Aorta (tissue), 5 donors: Measurements from ENCODE around the gene SPDYE1. TPM values are rescaled to one million over a fixed set of nuclear protein-coding genes. Genes with fewer than 3 reads are reported as not detected.
"Not testable (repeated sequence)": the region's sequence is repeated elsewhere in the genome, so short reads cannot be mapped to it uniquely, and the experiment has no call there.

Source experiments
- ATAC-seq: fragments of 200-7000 bp; cut with Tn5 transposase; one replicate; pipeline ENCODE4 v1.9.1; 2022; ENCODE audit warnings: moderate library complexity; ENCODE audit not compliant: low FRiP score
- DNase-seq, 2 donors: peaks; one replicate each; pipeline ENCODE4 v3.0.0-alpha.2; 2020
- H3K27ac ChIP-seq, 2 donors: one replicate each; pipeline ENCODE4 v1.5.1; 2013; ENCODE audit warnings: low read length in 2 of 2, mild to moderate bottlenecking in 2 of 2, moderate library complexity in 2 of 2, control low read depth in 1 of 2, inconsistent platforms in 1 of 2, low read depth in 1 of 2
- H3K27me3 ChIP-seq, 2 donors: one replicate each; pipeline ENCODE4 v1.6.1; 2013; ENCODE audit warnings: control low read depth in 1 of 2, low read length in 1 of 2, mild to moderate bottlenecking in 1 of 2, moderate library complexity in 1 of 2; ENCODE audit not compliant: insufficient read depth in 2 of 2, control insufficient read depth in 1 of 2
- H3K36me3 ChIP-seq, 2 donors: one replicate each; pipeline ENCODE4 v1.6.1; 2013; ENCODE audit warnings: control low read depth in 1 of 2, low read length in 1 of 2, mild to moderate bottlenecking in 1 of 2; ENCODE audit not compliant: insufficient read depth in 2 of 2, control insufficient read depth in 1 of 2
- H3K4me1 ChIP-seq, 2 donors: one replicate each; pipeline ENCODE4 v1.6.1; 2013; ENCODE audit warnings: low read length in 2 of 2, control low read depth in 1 of 2, mild to moderate bottlenecking in 1 of 2, moderate library complexity in 1 of 2; ENCODE audit not compliant: insufficient read depth in 2 of 2, control insufficient read depth in 1 of 2
- H3K4me3 ChIP-seq, 2 donors: one replicate each; pipeline ENCODE4 v1.5.1; 2013; ENCODE audit warnings: low read length in 2 of 2, control low read depth in 1 of 2, mild to moderate bottlenecking in 1 of 2
- H3K9me3 ChIP-seq: one replicate; pipeline ENCODE4 v1.6.1; 2013; ENCODE audit warnings: mild to moderate bottlenecking, low read length; ENCODE audit not compliant: control insufficient read depth
- whole genome bisulfite sequencing, 2 donors: extraction: QIAGEN DNeasy Blood & Tissue Kit; methylation state at CpG; one replicate each; pipeline ENCODE4 v1.1.7; 2013; 5-methylcytosine and 5-hydroxymethylcytosine counted together
- intact Hi-C, 2 donors: fragments of 100-400 bp; cut with DNase I; formaldehyde crosslinking; loops; one replicate each; pipeline versions ENCODE4 v1.14.2 to v1.15.0; 2022
- polyA plus RNA-seq, 2 donors: library from polyadenylated mRNA; stranded (reverse); fragments of 200-250 nt; gene quantifications; one replicate each; pipeline ENCODE4 v1.2.3, GENCODE V29; 2013
- total RNA-seq, 2 donors: library from RNA; stranded (reverse); fragmentation: NEBNext Ultra II Directional; extraction: Animal tissue kit (Norgen Biotek cat#: 25700); gene quantifications; one replicate each; pipeline ENCODE4 v1.2.1, GENCODE V29; 2021
- donor health status: healthy with polysubstance abuse.
- donor health status: Bipolar disorder and iron deficiency.
- donor health status: DM: no; HTN: no; CAD: no.
- donor health status: DM: no; HTN: no; CAD: no.
- donor health status: DM: yes; HTN: yes; CAD: no.

SPDYE1 gene
- total and polyA plus RNA-seq, 4 donors = 0.05 TPM; not detected in 3

DNA sequence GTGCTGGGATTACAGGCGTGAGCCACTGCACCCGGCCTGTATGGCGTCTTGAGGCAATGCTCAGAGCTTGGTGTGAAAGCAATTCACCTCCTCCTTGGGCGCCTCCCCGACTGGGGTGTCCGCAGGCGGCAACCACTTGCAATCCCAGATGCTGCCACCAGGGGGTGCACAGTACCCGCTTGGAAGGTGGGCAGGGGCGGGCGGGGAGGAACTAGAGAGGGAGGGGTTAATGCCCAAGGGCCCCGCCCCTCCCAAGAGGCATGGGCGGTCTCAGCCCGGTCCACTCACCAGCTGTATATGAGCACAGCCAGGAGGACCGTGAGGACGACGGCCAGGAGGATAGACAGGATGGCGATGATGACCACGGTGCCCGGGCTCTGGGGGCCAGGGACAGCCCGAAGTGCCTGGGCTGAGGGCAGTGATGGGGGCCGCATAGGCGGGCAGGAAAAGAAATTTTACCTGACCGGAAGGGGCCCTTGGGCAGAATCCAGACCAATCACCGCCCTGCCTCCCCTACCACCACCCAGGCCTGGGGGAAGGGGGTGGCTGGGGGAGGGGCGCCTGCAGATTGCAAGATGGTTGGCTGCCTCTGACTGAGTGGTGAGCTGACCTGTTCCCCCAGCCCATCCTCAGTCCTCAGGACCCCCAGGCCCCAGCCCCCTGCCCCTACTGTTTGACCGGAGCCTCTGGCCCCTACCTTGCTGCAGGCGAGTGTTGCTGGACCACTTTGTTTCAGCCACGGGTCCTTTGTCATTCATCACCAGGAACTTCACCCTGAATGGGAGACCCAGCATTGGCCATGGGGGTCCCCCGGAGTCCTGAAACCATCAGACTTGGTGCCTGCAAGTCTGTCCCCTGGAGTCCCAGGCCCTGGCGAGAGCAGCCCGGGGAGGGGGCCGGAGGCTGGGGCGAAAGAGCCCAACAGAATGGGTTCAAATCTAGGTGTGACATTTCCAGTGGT is 11.5 kb upstream of the SPDYE1 start:
- H3K4me1 ChIP-seq, H3K36me3 ChIP-seq, H3K4me3 ChIP-seq, H3K27me3 ChIP-seq, H3K9me3 ChIP-seq, intact Hi-C loops, H3K27ac ChIP-seq: not testable (repeated sequence)
- peak; percentile 75 to 85 for DNase-seq
- 7 to 19% methylated on average over 22 to 31 of the region's 33 CpGs for WGBS, 2 donors
- ATAC-seq = peak; percentile 74

DNA sequence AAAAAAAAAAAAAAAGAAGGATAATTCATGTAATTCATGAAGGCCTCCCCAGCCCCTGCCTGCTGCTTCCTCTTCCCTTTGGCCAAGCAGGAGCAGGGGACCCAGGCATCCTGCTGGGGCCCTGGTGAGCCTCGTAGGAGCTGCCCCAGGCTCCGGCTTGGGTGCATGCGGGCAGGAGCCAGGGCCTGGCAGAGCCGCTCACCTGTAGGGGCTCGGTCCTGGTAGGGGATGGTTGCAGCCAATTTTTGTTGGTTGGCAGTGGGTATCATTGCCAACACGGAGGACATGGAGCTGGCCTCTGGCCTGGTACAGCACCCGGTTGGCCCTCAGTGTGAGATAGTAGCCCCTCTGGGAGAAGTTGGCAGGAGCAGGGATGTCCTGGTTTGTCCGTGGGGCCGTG is 10.2 kb upstream of the SPDYE1 start:
- H3K27ac ChIP-seq, H3K36me3 ChIP-seq, H3K27me3 ChIP-seq, intact Hi-C loops, ATAC-seq, DNase-seq, H3K4me3 ChIP-seq, H3K9me3 ChIP-seq, H3K4me1 ChIP-seq: not testable (repeated sequence)
- 82 to 89% methylated on average over 6 to 9 of the region's 9 CpGs for WGBS, 2 donors

DNA sequence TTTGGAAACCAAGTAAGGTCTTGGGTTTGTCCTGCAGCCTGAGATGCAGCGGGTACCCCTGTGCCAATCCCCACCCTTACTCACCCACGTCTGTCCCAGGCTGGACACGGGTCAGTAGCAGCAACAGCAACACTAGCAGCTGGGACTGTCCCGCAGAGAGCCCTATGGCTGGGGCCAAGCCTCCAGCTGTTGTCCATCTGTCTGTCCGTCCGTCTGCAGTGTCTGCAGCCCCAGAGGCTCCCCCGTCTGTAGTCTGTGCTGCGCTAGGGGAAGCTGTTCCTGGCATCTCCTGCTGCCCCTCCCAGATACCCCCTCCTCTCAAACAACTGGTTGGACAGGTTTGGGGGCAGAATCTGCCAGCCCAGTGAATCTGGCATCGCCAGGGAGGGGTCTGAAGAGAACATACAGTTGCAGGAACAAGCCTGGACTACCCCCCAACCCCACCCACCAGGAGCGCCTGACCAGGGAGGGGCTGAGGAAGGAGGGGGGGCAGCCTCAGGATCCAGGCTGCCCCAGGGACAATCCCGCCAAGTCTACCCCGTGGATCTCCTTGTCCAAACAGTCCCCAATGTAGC is 7.6 kb upstream of the SPDYE1 start:
- DNase-seq, H3K27me3 ChIP-seq, intact Hi-C loops, H3K36me3 ChIP-seq, H3K4me1 ChIP-seq, H3K4me3 ChIP-seq, H3K27ac ChIP-seq, ATAC-seq, H3K9me3 ChIP-seq: not testable (repeated sequence)
- 72 to 83% methylated on average over 12 of the region's 12 CpGs for WGBS, 2 donors

DNA sequence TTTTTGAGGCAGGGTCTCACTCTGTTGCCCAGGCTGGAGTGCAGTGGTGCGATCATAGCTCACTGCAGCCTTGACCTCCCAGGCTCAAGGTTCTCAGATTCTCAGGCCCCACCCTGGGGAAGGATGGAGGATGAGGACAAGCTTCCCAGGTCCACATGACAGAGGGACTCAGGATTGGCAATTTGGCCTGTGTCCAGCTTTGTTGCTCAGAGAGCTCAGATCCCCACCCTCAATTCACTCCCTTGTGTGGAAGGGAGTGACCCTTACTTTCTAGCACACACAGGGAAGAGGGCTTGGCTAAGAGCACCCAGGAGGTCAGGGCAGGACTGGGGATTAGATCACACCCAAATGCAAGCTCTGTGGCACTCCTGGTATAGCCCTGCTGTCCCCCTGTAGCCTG is 6.9 kb upstream of the SPDYE1 start:
- H3K27ac ChIP-seq, H3K36me3 ChIP-seq, intact Hi-C loops, H3K4me1 ChIP-seq, DNase-seq, ATAC-seq, H3K4me3 ChIP-seq, H3K9me3 ChIP-seq, H3K27me3 ChIP-seq: not testable (repeated sequence)
- 95 to 100% methylated on average over 1 of the region's 1 CpG for WGBS, 2 donors

DNA sequence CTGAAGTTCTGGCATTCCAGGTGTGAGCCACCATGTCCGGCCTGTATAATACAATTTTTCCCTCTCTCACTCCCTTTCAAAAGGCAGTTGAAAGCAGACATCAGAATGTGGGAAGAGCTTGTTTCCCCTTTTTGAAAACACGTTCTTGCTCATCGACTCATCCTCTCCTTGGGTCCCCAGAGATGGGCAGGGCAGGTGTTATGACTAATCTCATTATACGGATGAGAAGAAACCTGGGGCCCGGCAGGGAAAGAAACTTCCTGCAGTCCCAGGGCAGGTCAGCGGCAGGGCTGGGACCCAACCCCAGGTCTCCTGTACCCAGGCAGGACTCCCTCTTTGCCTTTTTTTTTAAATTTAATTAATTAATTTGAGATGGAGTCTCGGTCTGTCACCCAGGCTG is 4.8 kb upstream of the SPDYE1 start:
- intact Hi-C loops, H3K27ac ChIP-seq, H3K9me3 ChIP-seq, H3K27me3 ChIP-seq, H3K36me3 ChIP-seq, H3K4me3 ChIP-seq, ATAC-seq, H3K4me1 ChIP-seq, DNase-seq: not testable (repeated sequence)
- 89 to 90% methylated on average over 7 of the region's 7 CpGs for WGBS, 2 donors

DNA sequence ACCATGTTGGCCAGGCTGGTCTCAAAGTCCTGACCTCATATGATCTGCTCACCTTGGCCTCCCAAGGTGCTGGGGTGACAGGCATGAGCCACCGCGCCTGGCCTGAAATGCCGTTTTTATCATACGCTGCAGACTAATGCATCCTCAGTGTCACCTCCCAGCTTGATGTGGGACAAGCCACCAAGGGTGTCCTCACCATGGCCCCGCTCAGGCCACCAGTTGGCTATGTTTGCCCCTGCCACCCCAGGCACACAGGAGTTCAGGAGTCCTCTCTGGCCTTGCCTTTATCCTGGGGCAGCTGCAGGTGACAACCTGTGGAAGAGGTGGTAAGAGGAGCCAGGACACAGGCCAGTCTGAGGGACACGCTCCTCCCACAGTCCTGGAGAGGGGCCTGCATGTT is 3.0 kb upstream of the SPDYE1 start:
- DNase-seq, intact Hi-C loops, H3K9me3 ChIP-seq, H3K36me3 ChIP-seq, H3K27me3 ChIP-seq, H3K4me3 ChIP-seq, H3K4me1 ChIP-seq, H3K27ac ChIP-seq: not testable (repeated sequence)
- ATAC-seq = peak; percentile 46
- 94 to 96% methylated on average over 5 to 6 of the region's 6 CpGs for WGBS, 2 donors

DNA sequence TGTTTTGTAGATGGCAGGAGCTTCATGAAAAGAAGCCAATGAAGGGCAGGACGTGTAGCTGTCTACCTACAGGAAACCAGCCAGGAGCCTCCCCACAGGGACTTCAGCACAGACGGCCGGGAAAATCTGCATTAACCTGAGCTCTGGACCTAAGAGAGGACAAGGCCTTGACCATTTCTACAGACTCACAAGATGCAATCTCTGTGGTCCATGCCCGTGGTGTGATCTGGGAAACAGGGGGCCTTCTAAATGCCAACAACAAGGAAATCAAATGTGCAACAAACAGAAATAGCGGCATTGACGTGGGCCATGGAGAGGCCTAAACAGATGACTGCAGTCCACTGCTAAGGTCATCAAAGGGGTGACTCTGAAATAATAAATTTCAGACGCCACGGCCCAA is 14.4 kb downstream of the SPDYE1 start:
- H3K9me3 ChIP-seq, ATAC-seq, H3K27ac ChIP-seq, H3K36me3 ChIP-seq, intact Hi-C loops, DNase-seq, H3K4me1 ChIP-seq, H3K27me3 ChIP-seq, H3K4me3 ChIP-seq: not testable (repeated sequence)
- WGBS, 2 donors = 79 to 84% methylated on average over 7 to 8 of the region's 8 CpGs

DNA sequence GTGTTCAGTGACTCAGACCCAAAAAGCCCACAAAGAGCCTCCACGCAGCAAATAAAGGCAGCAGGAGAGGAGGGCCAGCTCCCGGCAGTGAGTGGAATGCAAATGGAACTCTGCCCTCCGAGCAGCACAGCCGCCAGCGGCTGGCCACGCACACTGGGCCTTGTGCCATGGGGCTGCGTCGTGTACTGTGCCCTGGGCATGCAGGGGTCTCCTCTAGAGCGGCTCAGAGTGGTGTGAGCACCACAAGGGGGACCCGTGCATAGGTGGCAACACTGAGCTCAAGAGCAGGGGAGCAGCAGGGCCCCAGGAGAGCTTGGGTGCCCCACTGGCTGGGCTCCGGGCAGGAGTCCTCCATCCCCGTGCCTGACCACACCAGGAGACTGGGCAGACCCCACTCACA is 17.4 kb downstream of the SPDYE1 start:
- H3K27me3 ChIP-seq, DNase-seq, ATAC-seq, H3K27ac ChIP-seq, intact Hi-C loops, H3K36me3 ChIP-seq, H3K4me1 ChIP-seq, H3K4me3 ChIP-seq, H3K9me3 ChIP-seq: not testable (repeated sequence)
- 83% methylated on average over 6 to 10 of the region's 12 CpGs for WGBS, 2 donors
